IMR-90 (cell line): ENCODE results near the gene SMIM9. TPM values are rescaled to one million over a fixed set of nuclear protein-coding genes. Genes with fewer than 3 reads are reported as not detected.
A peak's percentile ranks its signal among the peaks of the same experiment; 100 is the strongest.

ENCODE experiments used
- ATAC-seq: fragments of 200-7000 bp; cut with Tn5 transposase; 2 replicates; pipeline ENCODE4 v1.9.1; 2020; ENCODE audit warnings: low read depth, mild to moderate bottlenecking, moderate library complexity
- BruUV-seq: library from RNA; stranded (reverse); fragments of 400-500 nt; replicated peaks from 2 replicates; lab custom pipeline; 2021; lab: Mats Ljungman, UMichigan
- CTCF ChIA-PET: fragments of 300-600 bp; formaldehyde crosslinking; extraction: SDS; loops from one replicate; lab custom pipeline; 2021; ENCODE audit warnings: antibody characterized with exemption; lab: Yijun Ruan, JAX
- POLR2A ChIA-PET: fragments of 300-600 bp; sonication (Branson Sonifier 250); formaldehyde crosslinking; loops from one replicate; lab custom pipeline; 2022; ENCODE audit warnings: antibody characterized with exemption; ENCODE audit not compliant: unreplicated experiment; lab: Charles Lee
- DNase-seq: peaks from one replicate; pipeline ENCODE4 v3.0.0; 2013
- H2AFZ ChIP-seq: replicated peaks from 2 replicates; pipeline ENCODE3; 2013; ENCODE audit warnings: low read length, mild to moderate bottlenecking; ENCODE audit not compliant: poor library complexity
- H2AK5ac ChIP-seq: 2 replicates; pipeline ENCODE4 v1.6.1; 2013; ENCODE audit warnings: low read depth, low read length, inconsistent platforms
- H2AK9ac ChIP-seq: replicated peaks from 2 replicates; pipeline ENCODE3; 2013; ENCODE audit warnings: mild to moderate bottlenecking, low read depth, low read length, moderate library complexity; ENCODE audit not compliant: poor library complexity
- H2BK120ac ChIP-seq: 2 replicates; pipeline ENCODE4 v1.6.1; 2013; ENCODE audit warnings: low read depth, low read length, inconsistent platforms
- H2BK15ac ChIP-seq: 3 replicates; pipeline ENCODE4 v1.6.1; 2013; ENCODE audit warnings: low read depth, low read length, inconsistent platforms
- H2BK20ac ChIP-seq: 2 replicates; pipeline ENCODE4 v1.6.1; 2013; ENCODE audit warnings: low read depth, mild to moderate bottlenecking, inconsistent platforms, low read length, moderate library complexity
- H2BK5ac ChIP-seq: 2 replicates; pipeline ENCODE4 v1.6.1; 2013; ENCODE audit warnings: mild to moderate bottlenecking, low read depth, low read length, inconsistent platforms; ENCODE audit not compliant: poor library complexity, severe bottlenecking
- H3K14ac ChIP-seq: replicated peaks from 2 replicates; pipeline ENCODE4 v1.6.1; 2013; ENCODE audit warnings: low read depth, low read length, inconsistent platforms
- H3K18ac ChIP-seq: 2 replicates; pipeline ENCODE4 v1.6.1; 2013; ENCODE audit warnings: low read depth, low read length, control low read depth
- H3K23ac ChIP-seq: 2 replicates; pipeline ENCODE4 v1.6.1; 2013; ENCODE audit warnings: low read depth, low read length, inconsistent platforms
- H3K27ac ChIP-seq: 2 replicates; pipeline ENCODE4 v1.5.1; 2013; ENCODE audit warnings: mild to moderate bottlenecking, control low read depth, low read length; ENCODE audit not compliant: insufficient read depth
- H3K27me3 ChIP-seq: 2 replicates; pipeline ENCODE4 v1.6.1; 2013; ENCODE audit warnings: low read length; ENCODE audit not compliant: control insufficient read depth, insufficient read depth
- H3K36me3 ChIP-seq: 2 replicates; pipeline ENCODE4 v1.6.1; 2013; ENCODE audit warnings: low read length, mixed read lengths; ENCODE audit not compliant: control insufficient read depth, insufficient read depth
- H3K4ac ChIP-seq: 2 replicates; pipeline ENCODE4 v1.6.1; 2013; ENCODE audit warnings: low read depth, low read length, inconsistent platforms
- H3K4me1 ChIP-seq: 2 replicates; pipeline ENCODE4 v1.6.1; 2013; ENCODE audit warnings: low read length, mixed read lengths; ENCODE audit not compliant: control insufficient read depth, insufficient read depth
- H3K4me2 ChIP-seq: 2 replicates; pipeline ENCODE4 v1.6.1; 2013; ENCODE audit warnings: low read depth, mild to moderate bottlenecking, control low read depth, low read length, moderate library complexity
- H3K4me3 ChIP-seq: 2 replicates; pipeline ENCODE4 v1.5.1; 2013; ENCODE audit warnings: low read depth, mild to moderate bottlenecking, control low read depth, low read length, moderate library complexity; ENCODE audit not compliant: insufficient read depth
- H3K56ac ChIP-seq: 2 replicates; pipeline ENCODE4 v1.6.1; 2013; ENCODE audit warnings: low read length, inconsistent platforms; ENCODE audit not compliant: insufficient read depth; ENCODE audit errors: extremely low read depth
- H3K79me1 ChIP-seq, 2 experiments: 2 replicates each; pipeline ENCODE4 v1.6.1; 2013; ENCODE audit warnings: low read length in 2 of 2, inconsistent platforms in 1 of 2, low read depth in 1 of 2
- H3K9ac ChIP-seq: 2 replicates; pipeline ENCODE4 v1.6.1; 2013; ENCODE audit warnings: low read depth, low read length, control low read depth
- H3K9me1 ChIP-seq: 2 replicates; pipeline ENCODE4 v1.6.1; 2013; ENCODE audit warnings: low read length, inconsistent platforms; ENCODE audit not compliant: insufficient read depth
- H3K9me3 ChIP-seq: 2 replicates; pipeline ENCODE4 v1.6.1; 2013; ENCODE audit warnings: low read length; ENCODE audit not compliant: control insufficient read depth, insufficient read depth
- H4K20me1 ChIP-seq: 2 replicates; pipeline ENCODE4 v1.6.1; 2013; ENCODE audit warnings: low read length, inconsistent platforms; ENCODE audit not compliant: insufficient read depth
- H4K5ac ChIP-seq: 2 replicates; pipeline ENCODE4 v1.6.1; 2013; ENCODE audit warnings: mild to moderate bottlenecking, low read depth, low read length, control low read depth
- H4K8ac ChIP-seq, 2 experiments: 2 replicates each; pipeline ENCODE4 v1.6.1; 2013; ENCODE audit warnings: low read depth in 2 of 2, low read length in 2 of 2, control low read depth in 1 of 2, inconsistent platforms in 1 of 2
- H4K91ac ChIP-seq: 2 replicates; pipeline ENCODE4 v1.6.1; 2013; ENCODE audit warnings: low read depth, low read length, inconsistent platforms; ENCODE audit not compliant: insufficient read depth
- MAFK ChIP-seq: IDR thresholded peaks from 2 replicates; pipeline ENCODE4 v1.6.1; 2012; ENCODE audit warnings: low read depth, low read length, improper control_type of control experiment
- WGBS, 2 experiments: methylation state at CpG; one replicate each; pipeline versions ENCODE4 v1.1.5 to v1.1.7; 2013; ENCODE audit warnings: missing lambda C conversion rate in 2 of 2; ENCODE audit not compliant: insufficient read length in 1 of 2; ENCODE audit errors: extremely low coverage in 2 of 2; 5-methylcytosine and 5-hydroxymethylcytosine counted together
- dilution Hi-C: fragments of 300-500 bp; cut with HindIII; formaldehyde crosslinking; loops from one replicate; pipeline ENCODE4 v1.14.3; 2018; ENCODE audit warnings: low sequenced_read_pairs; ENCODE audit not compliant: unreplicated experiment
- in situ Hi-C: fragments of 300-500 bp; cut with MboI; formaldehyde crosslinking; loops from 3 replicates; pipeline ENCODE4 v1.14.3; 2019; ENCODE audit warnings: low sequenced_read_pairs, inconsistent platforms, mixed read lengths
- intact Hi-C: fragments of 100-400 bp; cut with micrococcal nuclease; formaldehyde crosslinking; loops from 2 replicates; pipeline ENCODE4 v1.10.0; 2022
- polyA plus RNA-seq, 3 experiments: library from polyadenylated mRNA; depleted of rRNA; stranded (reverse); fragments of >200 nt; gene quantifications; 2 replicates each; pipeline ENCODE4 v1.2.3, GENCODE V29; 2012; ENCODE audit warnings: low replicate concordance in 1 of 3
- total RNA-seq: library from RNA; depleted of rRNA; stranded (reverse); fragments of >200 nt; gene quantifications from 2 replicates; pipeline ENCODE4 v1.2.3, GENCODE V29; 2012

Gene SMIM9
- total and polyA plus RNA-seq, 2 of the 4 experiments (the other 2 are of a cell fraction), result not detected

GRCh38 chrX:154805696-154806091 is 28.8 kb downstream of the SMIM9 start:
- H2BK120ac ChIP-seq, result no peak overlapping the region
- H3K18ac ChIP-seq, result no peak overlapping the region; the same call in 1 of the 2 replicates
- H4K5ac ChIP-seq, result no peak overlapping the region
- in situ Hi-C loops (no loop called here), intact Hi-C loops (no loop called here), dilution Hi-C loops (no loop called here)
- no peak overlapping the region for H3K14ac ChIP-seq
- no peaks in the 10 kb centered on the region for H3K36me3 ChIP-seq
- peak overlapping the region; percentile 41 for H2BK5ac ChIP-seq
- ChIA-PET CTCF (no interaction called here), POLR2A (no interaction called here)
- peaks cover 6% of the 10 kb centered on the region for H3K4me1 ChIP-seq
- H3K79me1 ChIP-seq, result peaks cover 17 to 19% of the 10 kb centered on the region in 2 experiments
- H3K4me2 ChIP-seq, result peak overlapping the region; percentile 79
- H3K9me1 ChIP-seq, result peaks cover 3% of the 10 kb centered on the region
- no peak overlapping the region; the same call in 1 of the 2 replicates for H3K4ac ChIP-seq
- no peaks in the 10 kb centered on the region for H4K20me1 ChIP-seq
- H4K91ac ChIP-seq, result no peak overlapping the region; the same call in 1 of the 2 replicates
- DNase-seq (peak; percentile 21), ATAC-seq (peak; percentile 18)
- WGBS, 2 experiments, result 29% methylated on average over 3 of the region's 13 CpGs; no CpG with 5 or more reads in 1 of the 2 experiments
- H2AK9ac ChIP-seq, result no peak overlapping the region
- peak overlapping the region; percentile 65 for H3K27ac ChIP-seq
- H3K27me3 ChIP-seq, result no peaks in the 10 kb centered on the region
- no peak overlapping the region; the same call in 1 of the 2 replicates for H3K56ac ChIP-seq
- no peak overlapping the region for H2BK15ac ChIP-seq
- peak overlapping the region; percentile 43; the same call in 1 of the 2 replicates for H3K9ac ChIP-seq
- no peak overlapping the region for H2BK20ac ChIP-seq
- peak overlapping the region; percentile 91 for H2AFZ ChIP-seq
- H4K8ac ChIP-seq, result peak overlapping the region in 1 of 2 experiments; percentile 28; a peak in 1 of 4 replicates
- BruUV-seq, result no TSS peak
- H3K4me3 ChIP-seq, result peak overlapping the region; percentile 59
- H2AK5ac ChIP-seq, result no peak overlapping the region
- H3K23ac ChIP-seq, result no peak overlapping the region
- no peak for TF ChIP-seq MAFK
- no peaks in the 10 kb centered on the region for H3K9me3 ChIP-seq
